ENCODE measurements around the gene MGARP. TPM values are rescaled to one million over a fixed set of nuclear protein-coding genes. Genes with fewer than 3 reads are reported as not detected.
A peak's percentile ranks its signal among the peaks of the same experiment; 100 is the strongest.

The MGARP gene
- polyA plus RNA-seq, 1 experiment: 57.7 TPM

DNA sequence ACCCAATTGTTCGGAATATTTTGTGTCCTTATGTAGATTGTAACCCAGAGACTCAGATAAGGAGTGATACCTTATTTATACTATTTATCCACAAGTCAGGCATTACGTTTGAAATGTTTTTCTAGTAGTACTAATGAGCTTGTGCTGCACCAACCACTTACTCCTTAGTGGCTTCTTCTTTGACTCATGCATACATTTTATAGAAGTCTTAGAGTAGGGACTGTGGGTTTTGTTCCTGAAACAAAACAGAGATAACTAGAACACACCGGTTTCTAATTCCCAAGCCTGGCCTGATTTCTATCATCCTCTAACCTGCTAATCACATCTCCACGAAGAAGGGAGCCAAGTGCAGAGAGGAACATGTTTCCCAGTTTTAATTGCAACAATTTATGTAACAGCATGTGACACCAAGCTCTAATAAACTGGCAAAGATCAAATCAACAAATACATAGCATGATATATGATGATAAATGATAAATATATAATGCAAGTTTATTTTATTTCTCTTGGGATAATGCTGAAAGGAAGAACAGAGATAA lies 32.3 kb downstream of the MGARP start:
- Histone ChIP-seq H3K27ac (ENCODE audit: low read depth, low read length) (no peak overlapping the region), H3K9me3 (ENCODE audit: control insufficient read depth, insufficient read depth, low read length) (no peaks in the 10 kb centered on the region), H3K27me3 (ENCODE audit: control insufficient read depth, insufficient read depth, low read length) (no peaks in the 10 kb centered on the region), H3K4me3 (ENCODE audit: low read depth, low read length) (no peak overlapping the region)
- DNase-seq (ENCODE audit: low read depth, low spot score): no peak
- ChIA-PET POLR2A (interaction anchor here (1.0 kb wide), 1 partner anchor 53 kb away, joined by 7 read pairs; the partner anchor contains the start of gene NAA15), CTCF (interaction anchor here (1.8 kb wide), 1 partner anchor 48 kb away, joined by 8 read pairs; no protein-coding TSS in a partner anchor)
- TF ChIP-seq, protein P1, sequence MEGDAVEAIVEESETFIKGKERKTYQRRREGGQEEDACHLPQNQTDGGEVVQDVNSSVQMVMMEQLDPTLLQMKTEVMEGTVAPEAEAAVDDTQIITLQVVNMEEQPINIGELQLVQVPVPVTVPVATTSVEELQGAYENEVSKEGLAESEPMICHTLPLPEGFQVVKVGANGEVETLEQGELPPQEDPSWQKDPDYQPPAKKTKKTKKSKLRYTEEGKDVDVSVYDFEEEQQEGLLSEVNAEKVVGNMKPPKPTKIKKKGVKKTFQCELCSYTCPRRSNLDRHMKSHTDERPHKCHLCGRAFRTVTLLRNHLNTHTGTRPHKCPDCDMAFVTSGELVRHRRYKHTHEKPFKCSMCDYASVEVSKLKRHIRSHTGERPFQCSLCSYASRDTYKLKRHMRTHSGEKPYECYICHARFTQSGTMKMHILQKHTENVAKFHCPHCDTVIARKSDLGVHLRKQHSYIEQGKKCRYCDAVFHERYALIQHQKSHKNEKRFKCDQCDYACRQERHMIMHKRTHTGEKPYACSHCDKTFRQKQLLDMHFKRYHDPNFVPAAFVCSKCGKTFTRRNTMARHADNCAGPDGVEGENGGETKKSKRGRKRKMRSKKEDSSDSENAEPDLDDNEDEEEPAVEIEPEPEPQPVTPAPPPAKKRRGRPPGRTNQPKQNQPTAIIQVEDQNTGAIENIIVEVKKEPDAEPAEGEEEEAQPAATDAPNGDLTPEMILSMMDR (IDR thresholded peaks at IDR 0.05; ENCODE audit: low read depth, low read length): no peak

- no peak overlapping the region for H3K27ac ChIP-seq (ENCODE audit: low read depth, low read length)
- CTCF ChIA-PET: interaction anchor here (1.8 kb wide), 1 partner anchor 48 kb away, joined by 8 read pairs; no protein-coding TSS in a partner anchor
These were observed 32.8 kb downstream of the MGARP start for GRCh38 chr4:139247241-139247640.

DNA sequence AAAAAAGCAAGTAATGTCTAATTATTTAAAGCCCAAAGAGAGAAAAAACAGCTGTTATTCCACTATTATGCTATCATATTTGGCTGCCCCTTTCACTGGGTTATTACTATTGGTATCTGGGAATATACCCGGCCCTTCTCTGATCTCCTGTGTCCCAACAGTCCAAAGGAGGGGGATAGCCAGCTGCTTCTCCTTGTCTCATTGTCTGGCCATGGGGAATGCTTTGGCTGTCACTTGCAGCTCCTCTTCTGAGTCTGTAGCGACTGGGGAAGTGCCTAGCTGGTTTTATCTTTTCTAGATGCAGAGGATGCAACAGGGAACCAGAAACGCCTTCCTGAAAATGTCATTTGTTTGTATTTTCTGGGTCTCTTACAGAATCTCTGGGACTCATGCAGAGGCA lies 33.9 kb downstream of the MGARP start:
- no peaks in the 10 kb centered on the region for H3K9me3 ChIP-seq (ENCODE audit: control insufficient read depth, insufficient read depth, low read length)
- H3K27me3 ChIP-seq (ENCODE audit: control insufficient read depth, insufficient read depth, low read length): no peaks in the 10 kb centered on the region
- no peak for DNase-seq (ENCODE audit: low read depth, low spot score)
- H3K4me3 ChIP-seq (ENCODE audit: low read depth, low read length): no peak overlapping the region
- TF ChIP-seq, protein P1 (IDR thresholded peaks at IDR 0.05; ENCODE audit: low read depth, low read length): no peak
- ChIA-PET POLR2A (interaction anchor here (0.6 to 1.0 kb wide), 3 partner anchors 23 to 91 kb away, joined by 3 to 6 read pairs (median 4); no protein-coding TSS in a partner anchor), CTCF (interaction anchor here (0.5 to 1.8 kb wide), 4 partner anchors 17 to 205 kb away, joined by 3 to 8 read pairs (median 4); no protein-coding TSS in a partner anchor)
- H3K27ac ChIP-seq (ENCODE audit: low read depth, low read length): peak overlapping the region; percentile 54

More at GRCh38 chr4:139247241-139247640, 32.8 kb downstream of the MGARP start:
- DNase-seq (ENCODE audit: low read depth, low spot score): no peak
- Histone ChIP-seq H3K27me3 (ENCODE audit: control insufficient read depth, insufficient read depth, low read length) (no peaks in the 10 kb centered on the region), H3K4me3 (ENCODE audit: low read depth, low read length) (no peak overlapping the region), H3K9me3 (ENCODE audit: control insufficient read depth, insufficient read depth, low read length) (no peaks in the 10 kb centered on the region)
- POLR2A ChIA-PET: interaction anchor here (0.6 to 1.0 kb wide), 2 partner anchors 33 to 54 kb away, joined by 3 to 7 read pairs; partner anchors contain the start of genes MGARP and NAA15
- TF ChIP-seq, protein P1 (IDR thresholded peaks at IDR 0.05; ENCODE audit: low read depth, low read length): no peak

GRCh38 chr4:139245590-139245989 lies 34.4 kb downstream of the MGARP start:
- TF ChIP-seq, protein P1 (IDR thresholded peaks at IDR 0.05; ENCODE audit: low read depth, low read length): no peak
- H3K9me3 ChIP-seq (ENCODE audit: control insufficient read depth, insufficient read depth, low read length): no peaks in the 10 kb centered on the region
- peak overlapping the region; percentile 54 for H3K27ac ChIP-seq (ENCODE audit: low read depth, low read length)
- CTCF ChIA-PET: interaction anchor here (0.6 kb wide), 1 partner anchor 17 kb away, joined by 3 read pairs; no protein-coding TSS in a partner anchor
- no peak for DNase-seq (ENCODE audit: low read depth, low spot score)
- no peaks in the 10 kb centered on the region for H3K27me3 ChIP-seq (ENCODE audit: control insufficient read depth, insufficient read depth, low read length)
- POLR2A ChIA-PET: interaction anchor here (0.6 to 1.0 kb wide), 2 partner anchors 68 to 91 kb away, joined by 3 to 4 read pairs; no protein-coding TSS in a partner anchor
- H3K4me3 ChIP-seq (ENCODE audit: low read depth, low read length): no peak overlapping the region
